Activated CD4-positive, alpha-beta T cell treated with anti-CD3 and anti-CD28 coated beads for 36 hours (primary cell): ENCODE data around the gene STRIP1. TPM values are rescaled to one million over a fixed set of nuclear protein-coding genes. Genes with fewer than 3 reads are reported as not detected.

ENCODE experiments used
- ATAC-seq: fragments of 200-7000 bp; cut with Tn5 transposase; one replicate; pipeline ENCODE4 v1.10.0; 2021; ENCODE audit warnings: mild to moderate bottlenecking, moderate library complexity
- CTCF ChIA-PET: fragments of 350-600 bp; sonication (Branson Sonifier 250); formaldehyde crosslinking; loops from one replicate; lab custom pipeline; 2021; ENCODE audit warnings: antibody characterized with exemption; lab: Charles Lee
- POLR2A ChIA-PET: fragments of 350-600 bp; sonication (Branson Sonifier 250); formaldehyde crosslinking; loops from one replicate; lab custom pipeline; 2021; ENCODE audit warnings: antibody characterized with exemption, inconsistent platforms; lab: Charles Lee
- DNase-seq: peaks from one replicate; pipeline ENCODE4 v3.0.0-alpha.2; 2020
- H3K27ac Mint-ChIP-seq: one replicate; pipeline ENCODE4 v1.8.0; 2021; ENCODE audit warnings: mixed read lengths
- H3K27me3 Mint-ChIP-seq: one replicate; pipeline ENCODE4 v1.8.0; 2021; ENCODE audit warnings: mixed read lengths
- H3K36me3 Mint-ChIP-seq: one replicate; pipeline ENCODE4 v1.8.0; 2021; ENCODE audit warnings: low read depth, mixed read lengths
- H3K4me1 Mint-ChIP-seq: one replicate; pipeline ENCODE4 v1.8.0; 2021; ENCODE audit warnings: mixed read lengths
- H3K4me3 Mint-ChIP-seq: one replicate; pipeline ENCODE4 v1.8.0; 2021; ENCODE audit warnings: mild to moderate bottlenecking, moderate library complexity, mixed read lengths
- H3K9me3 Mint-ChIP-seq: one replicate; pipeline ENCODE4 v1.8.0; 2021; ENCODE audit warnings: low read depth, mixed read lengths
- intact Hi-C, 2 experiments: fragments of 100-400 bp; cut with DNase I in 1 of 2; cut with micrococcal nuclease in 1 of 2; formaldehyde crosslinking; loops; one replicate each; pipeline versions ENCODE4 v1.14.2 to v1.15.1; 2022 to 2024; cut with DNase I, micrococcal nuclease
- total RNA-seq, 2 experiments: library from RNA; stranded (reverse); gene quantifications; one replicate each; pipeline ENCODE4 v1.2.3, GENCODE V29; 2021

STRIP1 gene
- total RNA-seq, 2 experiments from 2014 or later, result 20.7 to 21.5 TPM

GRCh38 chr1:110032327-110032726 lies 2.1 kb upstream of the STRIP1 start:
- intact Hi-C loops, result loop anchor here in 1 of 2 experiments (5.0 kb wide), 2 partner anchors 540 to 605 kb away; partner anchors contain the start of genes CYB561D1 and PSMA5
- DNase-seq, result no peak
- peaks cover 47% of the 10 kb centered on the region for H3K4me1 Mint-ChIP-seq
- no peak overlapping the region for H3K4me3 Mint-ChIP-seq
- ChIA-PET CTCF (interaction anchor here (0.6 to 3.8 kb wide), 9 partner anchors 10 to 1189 kb away, joined by 3 to 38 read pairs (median 3); partner anchors contain the start of gene AHCYL1), POLR2A (interaction anchor here (0.5 to 1.0 kb wide), 2 partner anchors 28 to 307 kb away, joined by 3 to 5 read pairs; no protein-coding TSS in a partner anchor)
- no peaks in the 10 kb centered on the region for H3K9me3 Mint-ChIP-seq
- no peaks in the 10 kb centered on the region for H3K27me3 Mint-ChIP-seq
- ATAC-seq, result no peak
- H3K36me3 Mint-ChIP-seq, result peaks cover 3% of the 10 kb centered on the region
- peak overlapping the region; percentile 15 for H3K27ac Mint-ChIP-seq

- H3K9me3 Mint-ChIP-seq, result no peaks in the 10 kb centered on the region
- intact Hi-C loops, result loop anchor here in 1 of 2 experiments (5.0 kb wide), 2 partner anchors 541 to 606 kb away; partner anchors contain the start of genes CYB561D1 and PSMA5
- no peaks in the 10 kb centered on the region for H3K27me3 Mint-ChIP-seq
- POLR2A ChIA-PET, result no interaction called here
- ATAC-seq (no peak), DNase-seq (no peak)
- peaks cover 8% of the 10 kb centered on the region for H3K36me3 Mint-ChIP-seq
- peak overlapping the region; percentile 95 for H3K27ac Mint-ChIP-seq
- CTCF ChIA-PET, result interaction anchor here (1.1 kb wide), 1 partner anchor 72 kb away, joined by 3 read pairs; no protein-coding TSS in a partner anchor
- H3K4me3 Mint-ChIP-seq, result peak overlapping the region; percentile 94
- H3K4me1 Mint-ChIP-seq, result peaks cover 47% of the 10 kb centered on the region
These were observed 1.0 kb upstream of the STRIP1 start for GRCh38 chr1:110033421-110033820.

GRCh38 chr1:110034040-110034450 lies 379 bp upstream of the STRIP1 start:
- Mint-ChIP-seq H3K9me3 (no peaks in the 10 kb centered on the region), H3K27me3 (no peaks in the 10 kb centered on the region), H3K4me1 (peaks cover 47% of the 10 kb centered on the region), H3K4me3 (peak overlapping the region; percentile 94), H3K27ac (peak overlapping the region; percentile 95), H3K36me3 (peaks cover 13% of the 10 kb centered on the region)
- POLR2A ChIA-PET, result interaction anchor here (0.7 to 3.4 kb wide), 4 partner anchors 12 to 305 kb away, joined by 3 to 22 read pairs (median 8); partner anchors contain the start of genes AHCYL1 and RBM15
- DNase-seq, result no peak
- no peak for ATAC-seq
- intact Hi-C loops, result loop anchor here (1.0 to 5.0 kb wide), 9 partner anchors 50 to 751 kb away; partner anchors contain the start of genes AHCYL1 (in 2 of the 2), RBM15 (in 2 of the 2), CYB561D1 (in 1 of the 2) and GNAI3 (in 1 of the 2)
- CTCF ChIA-PET, result interaction anchor here (0.7 to 5.2 kb wide), 8 partner anchors 19 to 490 kb away, joined by 3 to 37 read pairs (median 5); no protein-coding TSS in a partner anchor

DNA sequence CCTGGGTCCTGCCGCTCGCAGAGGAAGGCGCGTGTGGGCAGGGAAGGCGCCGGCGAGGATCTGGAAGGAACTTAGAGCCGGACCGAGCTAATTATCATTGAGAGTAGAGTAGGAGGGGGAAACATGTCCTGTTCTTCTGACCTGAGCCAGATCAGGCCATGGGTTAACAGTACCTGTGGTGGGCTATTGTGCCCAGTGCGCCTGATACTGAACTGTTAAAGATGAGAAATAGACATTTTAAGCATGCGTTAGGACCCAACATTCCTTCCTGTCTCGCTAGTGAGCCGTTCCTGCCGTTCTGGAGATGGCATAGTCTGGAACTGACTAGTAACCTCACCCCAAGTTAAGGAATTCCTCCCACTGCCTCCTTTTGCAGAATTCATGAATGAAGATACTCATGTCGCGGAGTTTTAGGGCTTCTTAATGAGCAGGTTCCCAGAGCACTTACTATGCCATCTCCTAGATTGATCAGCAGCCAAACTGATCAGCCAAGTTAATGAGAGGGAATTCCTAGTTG lies 870 bp downstream of the STRIP1 start:
- POLR2A ChIA-PET, result interaction anchor here (0.7 to 3.4 kb wide), 5 partner anchors 11 to 487 kb away, joined by 4 to 22 read pairs (median 5); partner anchors contain the start of genes AHCYL1, GNAI3 and RBM15
- CTCF ChIA-PET, result interaction anchor here (0.7 to 5.2 kb wide), 18 partner anchors 8 to 731 kb away, joined by 3 to 37 read pairs (median 4); partner anchors contain the start of gene AHCYL1
- H3K4me1 Mint-ChIP-seq, result peaks cover 51% of the 10 kb centered on the region

GRCh38 chr1:110038271-110038670 lies 3.8 kb downstream of the STRIP1 start:
- Mint-ChIP-seq H3K27ac (no peak overlapping the region), H3K9me3 (no peaks in the 10 kb centered on the region), H3K4me1 (peaks cover 38% of the 10 kb centered on the region), H3K36me3 (peaks cover 32% of the 10 kb centered on the region), H3K27me3 (no peaks in the 10 kb centered on the region), H3K4me3 (no peak overlapping the region)
- CTCF ChIA-PET, result interaction anchor here (1.8 to 5.2 kb wide), 3 partner anchors 9 to 22 kb away, joined by 6 to 37 read pairs (median 19); no protein-coding TSS in a partner anchor
- POLR2A ChIA-PET, result interaction anchor here (0.6 kb wide), 1 partner anchor 867 kb away, joined by 4 read pairs; no protein-coding TSS in a partner anchor
- no peak for ATAC-seq
- DNase-seq, result no peak
- intact Hi-C loops, result no loop called here

More for the DNA sequence above, 870 bp downstream of the STRIP1 start:
- intact Hi-C loops, result loop anchor here in 1 of 2 experiments (1.0 to 2.0 kb wide), 2 partner anchors 49 to 638 kb away; no protein-coding TSS in a partner anchor
- peak overlapping the region; percentile 94 for H3K4me3 Mint-ChIP-seq
- ATAC-seq (no peak), DNase-seq (no peak)
- peak overlapping the region; percentile 83 for H3K27ac Mint-ChIP-seq
- H3K36me3 Mint-ChIP-seq, result peaks cover 17% of the 10 kb centered on the region
- H3K9me3 Mint-ChIP-seq, result no peaks in the 10 kb centered on the region
- H3K27me3 Mint-ChIP-seq, result no peaks in the 10 kb centered on the region

- intact Hi-C loops, result no loop called here
- POLR2A ChIA-PET, result no interaction called here
- no peaks in the 10 kb centered on the region for H3K27me3 Mint-ChIP-seq
These were observed 5.2 kb downstream of the STRIP1 start for GRCh38 chr1:110039641-110040040.

GRCh38 chr1:110040548-110040947 lies 6.1 kb downstream of the STRIP1 start:
- DNase-seq (peak; percentile 69), ATAC-seq (peak; percentile 94)
- peak overlapping the region; percentile 35 for H3K27ac Mint-ChIP-seq
- intact Hi-C loops, result no loop called here
- no peaks in the 10 kb centered on the region for H3K27me3 Mint-ChIP-seq
- H3K36me3 Mint-ChIP-seq, result peaks cover 45% of the 10 kb centered on the region
- no peaks in the 10 kb centered on the region for H3K9me3 Mint-ChIP-seq
- no peak overlapping the region for H3K4me3 Mint-ChIP-seq
- ChIA-PET CTCF (interaction anchor here (0.9 to 3.5 kb wide), 4 partner anchors 13 to 156 kb away, joined by 4 to 19 read pairs (median 6); no protein-coding TSS in a partner anchor), POLR2A (interaction anchor here (0.9 kb wide), 1 partner anchor 20 kb away, joined by 3 read pairs; no protein-coding TSS in a partner anchor)
- H3K4me1 Mint-ChIP-seq, result peaks cover 23% of the 10 kb centered on the region

More at GRCh38 chr1:110039641-110040040, 5.2 kb downstream of the STRIP1 start:
- Mint-ChIP-seq H3K27ac (no peak overlapping the region), H3K9me3 (no peaks in the 10 kb centered on the region), H3K4me3 (no peak overlapping the region), H3K4me1 (peaks cover 28% of the 10 kb centered on the region), H3K36me3 (peaks cover 39% of the 10 kb centered on the region)
- CTCF ChIA-PET, result interaction anchor here (0.6 to 3.5 kb wide), 4 partner anchors 10 to 23 kb away, joined by 3 to 19 read pairs (median 6); no protein-coding TSS in a partner anchor
- DNase-seq (no peak), ATAC-seq (no peak)

- Mint-ChIP-seq H3K27ac (no peak overlapping the region), H3K4me3 (no peak overlapping the region), H3K4me1 (peaks cover 10% of the 10 kb centered on the region), H3K27me3 (no peaks in the 10 kb centered on the region), H3K36me3 (peaks cover 53% of the 10 kb centered on the region), H3K9me3 (no peaks in the 10 kb centered on the region)
- ATAC-seq, result no peak
- POLR2A ChIA-PET, result interaction anchor here (0.8 kb wide), 1 partner anchor 168 kb away, joined by 4 read pairs; no protein-coding TSS in a partner anchor
- intact Hi-C loops, result no loop called here
- CTCF ChIA-PET, result interaction anchor here (1.0 to 1.6 kb wide), 5 partner anchors 8 to 71 kb away, joined by 3 to 5 read pairs (median 3); partner anchors contain the start of gene STRIP1
- no peak for DNase-seq
These were observed 8.6 kb downstream of the STRIP1 start for GRCh38 chr1:110043016-110043415.

DNA sequence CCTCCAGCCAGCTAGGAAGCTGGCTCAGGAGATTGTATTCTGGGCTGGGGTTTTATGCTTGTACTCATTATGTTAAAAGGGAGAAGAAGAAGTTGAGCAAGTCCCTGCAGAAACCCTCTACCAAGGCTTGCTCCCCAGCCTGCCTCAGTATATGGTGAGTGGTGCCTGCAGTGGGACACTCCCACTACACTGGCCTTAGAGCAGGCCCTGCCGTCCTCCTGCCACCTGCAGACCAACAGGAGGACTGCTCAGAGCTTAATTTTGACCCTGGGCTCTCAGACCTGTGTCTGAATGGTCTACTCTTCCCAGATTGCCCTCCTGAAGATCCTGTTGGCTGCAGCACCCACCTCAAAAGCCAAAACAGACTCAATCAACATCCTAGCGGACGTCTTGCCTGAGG lies 13.0 kb downstream of the STRIP1 start:
- CTCF ChIA-PET, result interaction anchor here (1.0 to 1.1 kb wide), 2 partner anchors 13 to 20 kb away, joined by 3 to 5 read pairs; no protein-coding TSS in a partner anchor
- Mint-ChIP-seq H3K27me3 (no peaks in the 10 kb centered on the region), H3K36me3 (peaks cover 52% of the 10 kb centered on the region), H3K9me3 (no peaks in the 10 kb centered on the region), H3K4me3 (no peak overlapping the region), H3K27ac (no peak overlapping the region), H3K4me1 (no peaks in the 10 kb centered on the region)
- ATAC-seq, result no peak
- intact Hi-C loops, result no loop called here
- no peak for DNase-seq
- POLR2A ChIA-PET, result no interaction called here

GRCh38 chr1:110048240-110048639 lies 13.8 kb downstream of the STRIP1 start:
- DNase-seq (no peak), ATAC-seq (no peak)
- CTCF ChIA-PET, result interaction anchor here (1.0 to 1.2 kb wide), 3 partner anchors 12 to 57 kb away, joined by 3 to 6 read pairs (median 5); no protein-coding TSS in a partner anchor
- Mint-ChIP-seq H3K4me1 (no peaks in the 10 kb centered on the region), H3K36me3 (peaks cover 54% of the 10 kb centered on the region), H3K9me3 (no peaks in the 10 kb centered on the region), H3K27ac (no peak overlapping the region), H3K4me3 (no peak overlapping the region), H3K27me3 (no peaks in the 10 kb centered on the region)
- POLR2A ChIA-PET, result interaction anchor here (0.7 kb wide), 1 partner anchor 9 kb away, joined by 3 read pairs; no protein-coding TSS in a partner anchor
- intact Hi-C loops, result no loop called here
